ENCODE data around the gene TTC34.
"Not testable (repeated sequence)": the region's sequence is repeated elsewhere in the genome, so short reads cannot be mapped to it uniquely, and the experiment has no call there.

The TTC34 gene

DNA sequence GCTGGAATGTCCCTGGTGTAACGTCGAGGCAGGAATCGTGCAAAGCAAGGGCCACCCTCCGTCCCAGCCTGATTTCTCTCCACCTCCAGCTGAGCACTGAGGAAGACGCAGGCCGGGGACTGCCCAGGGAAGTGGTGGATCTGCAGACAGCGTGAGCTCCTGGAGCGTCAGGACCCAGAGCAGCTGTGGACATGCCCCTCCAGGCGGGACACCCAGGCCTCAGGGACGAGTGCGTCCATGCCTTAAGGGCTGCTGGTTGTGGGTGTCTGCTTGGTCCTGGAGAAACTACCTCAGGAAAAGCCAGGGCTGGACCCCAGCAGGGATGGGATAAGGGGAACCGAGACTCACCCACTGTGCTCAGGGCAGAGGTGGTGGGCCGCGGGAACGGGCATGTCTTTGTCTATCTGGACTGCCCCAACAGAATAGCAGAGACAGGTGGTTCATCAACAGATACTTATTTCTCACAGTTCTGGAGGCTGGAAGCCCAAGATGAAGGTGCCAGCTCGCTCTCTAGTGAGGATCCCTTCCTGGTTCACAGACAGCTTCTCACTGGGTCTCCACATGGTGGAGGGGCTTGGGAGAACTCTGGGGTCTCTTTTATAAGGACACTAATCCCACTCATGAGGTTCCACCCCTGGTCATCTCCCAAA lies 162.9 kb downstream of the TTC34 start:
- no peak for DNase-seq

- DNase-seq = no peak
Measured at GRCh38 chr1:2637442-2638145, 163.9 kb downstream of the TTC34 start.

- DNase-seq = no peak
Measured at GRCh38 chr1:2636733-2637132, 164.8 kb downstream of the TTC34 start.

DNA sequence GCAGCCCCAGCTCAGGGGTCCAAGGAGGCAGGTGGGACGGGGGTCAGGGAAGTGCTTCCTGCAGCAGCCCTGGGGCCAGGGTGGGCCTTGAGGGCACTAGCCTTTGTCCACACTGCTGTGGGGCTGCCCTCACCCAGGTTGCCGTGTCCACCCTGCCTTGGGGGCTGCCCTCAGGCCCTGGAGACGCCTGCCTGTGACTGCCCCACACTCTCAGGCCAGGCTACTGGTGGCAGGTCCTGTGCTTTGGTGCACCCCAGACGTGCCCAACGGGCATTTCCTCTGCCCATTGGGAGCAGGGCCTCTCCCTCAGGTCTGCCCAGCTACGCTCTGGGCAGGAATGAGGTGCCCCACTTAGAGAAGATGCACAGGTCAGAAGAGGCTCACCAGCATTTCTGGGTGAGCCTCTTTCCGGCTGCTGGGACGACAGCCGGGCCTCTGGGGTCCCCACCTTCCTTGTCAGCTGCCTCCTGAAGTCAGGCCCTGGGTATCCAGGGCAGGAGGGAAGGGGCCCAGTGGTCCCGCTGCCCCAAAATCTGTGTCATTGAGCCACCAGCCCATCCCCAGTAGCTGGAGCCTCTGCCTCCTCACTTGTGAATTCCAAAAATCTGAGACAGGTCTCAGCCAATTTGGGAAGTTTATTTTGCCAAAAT lies 166.0 kb downstream of the TTC34 start:
- no peak for DNase-seq

DNA sequence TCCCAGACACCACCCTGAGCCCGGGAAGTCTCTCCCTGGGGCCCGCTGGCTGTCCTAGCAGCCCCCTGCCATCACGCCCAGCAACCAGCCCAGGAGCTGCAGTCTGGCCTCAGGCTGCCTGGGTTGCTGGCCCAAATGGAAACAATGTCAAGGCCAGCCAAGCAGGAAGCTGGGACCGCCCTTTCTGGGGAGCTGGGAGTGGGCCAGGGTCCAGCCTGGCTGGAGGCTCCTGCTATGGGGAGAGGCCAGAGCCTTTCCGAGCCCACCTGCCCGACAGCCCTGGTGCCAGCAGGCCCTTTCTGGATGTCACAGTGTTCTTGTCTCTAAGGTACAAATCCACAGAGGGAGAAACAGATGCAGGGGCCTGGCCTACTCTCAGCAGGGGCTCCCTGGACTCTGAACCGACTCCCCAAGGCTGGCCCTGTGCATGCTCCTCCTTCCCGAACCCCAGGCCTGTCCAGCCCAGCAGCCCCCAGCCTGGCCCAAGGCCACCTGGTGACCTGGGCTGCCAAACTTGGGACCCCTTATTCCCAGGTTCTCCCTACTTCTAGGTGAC lies 167.5 kb downstream of the TTC34 start:
- no peak for DNase-seq

- no peak for DNase-seq
Measured at GRCh38 chr1:2633366-2633935, 168.0 kb downstream of the TTC34 start.

- no peak for DNase-seq
Measured at GRCh38 chr1:2632561-2633361, 168.7 kb downstream of the TTC34 start, which contains the start of gene MMEL1. Gene MMEL1 (minus strand): TSS chr1:2633016. CDS start chr1:2629484, 3,532 bp downstream.

GRCh38 chr1:2632051-2632430 lies 169.5 kb downstream of the TTC34 start:
- DNase-seq = no peak

- no peak for DNase-seq
Measured at GRCh38 chr1:2631136-2632050, 170.1 kb downstream of the TTC34 start.

DNA sequence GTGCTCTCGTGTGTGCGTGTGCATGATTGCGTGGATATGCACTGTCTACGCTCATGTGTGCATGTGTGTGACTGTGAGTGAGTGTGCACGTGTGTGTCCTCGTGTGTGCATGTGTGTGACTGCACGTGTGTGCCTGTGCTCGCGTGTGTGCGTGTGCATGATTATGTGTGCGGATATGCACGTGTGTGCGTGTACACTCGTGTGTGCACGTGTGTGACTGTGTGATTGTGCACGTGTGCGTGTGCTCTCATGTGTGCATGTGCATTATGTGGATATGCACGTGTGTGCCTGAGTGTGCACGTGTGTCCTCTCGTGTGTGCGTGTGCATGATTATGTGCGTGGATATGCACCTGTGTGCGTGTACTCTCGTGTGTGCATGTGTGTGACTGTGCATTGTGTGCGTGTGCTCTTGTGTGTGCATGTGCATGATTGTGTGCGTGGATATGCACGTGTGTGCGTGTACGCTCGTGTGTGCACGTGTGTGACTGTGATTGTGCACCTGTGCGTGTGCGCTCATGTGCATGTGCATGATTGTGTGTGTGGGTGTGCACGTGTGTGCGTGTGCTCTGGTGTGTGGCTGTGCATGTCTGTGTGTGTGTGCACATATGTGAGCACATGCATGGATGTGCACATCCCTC lies 170.9 kb downstream of the TTC34 start:
- no peak for DNase-seq

GRCh38 chr1:2629627-2630497 lies 171.6 kb downstream of the TTC34 start:
- DNase-seq = no peak

- no peak for DNase-seq
Measured at GRCh38 chr1:2628933-2629626, 172.4 kb downstream of the TTC34 start.

DNA sequence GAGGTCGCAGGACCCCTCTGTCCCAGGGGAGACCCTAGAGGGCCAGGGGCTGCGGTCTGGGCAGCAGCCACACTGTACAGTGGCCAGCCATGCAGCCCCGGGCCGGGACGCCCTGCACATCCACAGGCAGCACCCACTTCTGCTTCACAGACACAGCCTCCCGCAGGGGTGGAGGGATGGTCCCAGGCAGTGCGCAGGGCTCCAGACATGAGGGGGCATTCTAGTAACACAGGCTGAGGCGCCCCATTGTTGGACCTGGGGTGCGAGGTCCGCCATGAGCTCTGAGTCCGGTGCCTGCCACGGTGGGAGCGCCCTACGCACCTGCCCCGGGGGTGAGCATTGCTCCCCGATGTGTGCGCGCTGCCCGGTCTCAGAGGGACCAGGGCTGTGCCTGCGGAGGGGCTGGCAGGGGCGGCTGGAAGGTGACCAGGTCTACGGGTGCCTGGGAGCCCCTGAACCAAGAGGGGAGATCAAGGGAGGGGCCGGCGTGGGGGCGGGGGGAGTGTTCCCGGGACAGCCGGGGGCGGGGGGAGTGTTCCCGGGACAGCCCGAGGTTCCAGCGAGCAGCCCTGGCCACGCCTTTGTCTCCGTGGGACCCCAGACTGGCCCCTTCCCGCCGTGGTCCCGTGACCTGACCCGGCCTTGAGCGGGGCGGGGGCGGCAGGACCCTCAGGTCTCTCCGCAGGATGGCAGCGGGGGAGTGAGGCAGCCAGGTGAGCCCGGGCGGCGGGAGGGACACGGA lies 173.1 kb downstream of the TTC34 start:
- DNase-seq = no peak

DNA sequence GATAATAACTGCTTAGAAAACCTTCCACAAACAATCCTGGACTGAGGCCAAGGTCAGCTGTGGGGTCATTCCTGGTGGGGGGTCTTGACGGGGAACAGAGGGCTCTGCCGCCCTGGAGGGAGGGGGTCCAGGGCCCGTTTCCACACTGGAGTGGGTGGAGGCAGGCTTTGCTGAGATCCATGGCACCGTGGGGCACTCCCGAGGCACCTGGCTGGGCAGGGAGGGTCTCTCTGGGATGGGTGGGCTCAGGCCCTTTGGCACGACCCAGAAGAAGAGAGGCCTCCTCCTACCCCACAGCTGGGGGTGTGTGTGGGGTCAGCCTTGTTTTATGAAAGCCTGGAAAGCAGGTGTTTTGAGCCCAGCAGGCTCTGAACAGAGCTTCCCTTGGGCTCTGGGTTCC lies 173.7 kb downstream of the TTC34 start:
- no peak for DNase-seq

GRCh38 chr1:2625748-2626147 lies 175.7 kb downstream of the TTC34 start:
- not testable (repeated sequence) for DNase-seq

GRCh38 chr1:2625311-2625710 lies 176.2 kb downstream of the TTC34 start:
- no peak for DNase-seq

DNA sequence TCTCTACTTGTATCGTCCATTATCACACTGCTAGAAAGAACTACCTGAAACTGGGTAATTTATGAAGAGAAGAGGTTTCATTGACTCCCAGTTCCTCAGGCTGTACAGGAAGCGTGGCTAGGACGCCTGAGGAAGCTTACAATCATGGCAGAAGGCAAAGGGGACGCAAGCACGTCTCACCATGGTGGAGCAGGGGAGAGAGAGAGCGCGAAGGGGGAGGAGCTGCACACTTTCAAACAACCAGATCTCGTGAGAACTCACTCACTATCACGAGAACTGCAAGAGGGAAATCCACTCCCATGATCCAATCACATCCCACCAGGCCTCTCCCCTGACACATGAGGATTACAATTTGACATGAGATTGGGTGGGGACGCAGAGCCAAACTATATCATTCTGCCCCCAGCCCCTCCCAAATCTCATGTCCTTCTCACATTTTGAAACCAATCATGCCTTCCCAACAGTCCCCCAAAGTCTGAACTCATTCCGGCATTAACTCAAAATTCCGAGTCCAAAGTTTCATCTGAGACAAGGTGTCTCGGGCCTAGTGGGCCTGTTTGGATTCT lies 176.7 kb downstream of the TTC34 start:
- no peak for DNase-seq
